ENCODE data around the gene APEX1.

DNA sequence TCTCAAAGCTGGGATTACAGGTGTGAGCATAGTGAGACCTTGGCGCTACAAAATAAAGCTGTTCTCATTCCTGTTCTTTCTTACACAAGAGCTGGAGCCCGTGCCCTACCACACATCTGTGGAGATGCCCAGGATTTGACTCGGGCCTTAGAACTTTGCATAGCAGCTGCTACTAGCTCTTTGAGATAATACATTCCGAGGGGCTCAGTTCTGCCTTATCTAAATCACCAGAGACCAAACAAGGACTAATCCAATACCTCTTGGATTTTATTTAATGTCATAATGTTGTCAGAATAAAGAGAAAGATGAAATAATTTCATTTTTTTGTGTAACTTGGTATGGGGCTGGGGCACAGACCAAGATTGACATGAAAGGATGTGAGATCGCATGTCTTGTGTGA, 21.8 kb downstream of the APEX1 start:
- no peak for TF ChIP-seq CTCF (conservative IDR thresholded peaks at IDR 0.05)
- no peak for TF ChIP-seq EZH2 (IDR thresholded peaks at IDR 0.05; ENCODE audit: low read depth)

All from PC-9 (cell line).